ENCODE results near the gene VRK1. TPM values are rescaled to one million over a fixed set of nuclear protein-coding genes. Genes with fewer than 3 reads are reported as not detected.

The VRK1 gene
- total and polyA plus RNA-seq, 4 donors: 1.8 to 50.4 (median 3.3) TPM

GRCh38 chr14:96793547-96793946 is 3.6 kb upstream of the VRK1 start:
- Histone ChIP-seq H3K36me3 (ENCODE audit: control insufficient read depth in 4 of 4, insufficient read depth in 3 of 4, low read depth in 1 of 4, low read length in 3 of 4) (no peaks in the 10 kb centered on the region), H3K9me3 (ENCODE audit: control insufficient read depth in 4 of 4, low read length in 3 of 4) (no peaks in the 10 kb centered on the region), H3K27me3 (ENCODE audit: control insufficient read depth in 4 of 4, insufficient read depth in 4 of 4, low read length in 3 of 4) (no peaks in the 10 kb centered on the region), H3K9ac (ENCODE audit: low read depth in 1 of 2, low read length in 2 of 2) (no peak overlapping the region), H3K27ac (ENCODE audit: low read depth in 1 of 2, low read length in 2 of 2) (no peak overlapping the region), H3K4me3 (ENCODE audit: low read depth in 1 of 3, low read length in 3 of 3) (no peak overlapping the region), H3K4me1 (ENCODE audit: control insufficient read depth in 4 of 4, insufficient read depth in 4 of 4, low read length in 3 of 4) (peaks cover 4 to 10% (median 9%) of the 10 kb centered on the region in 4 donors)
- 62% methylated on average over 6 of the region's 6 CpGs for WGBS
- TF ChIP-seq, protein P1, sequence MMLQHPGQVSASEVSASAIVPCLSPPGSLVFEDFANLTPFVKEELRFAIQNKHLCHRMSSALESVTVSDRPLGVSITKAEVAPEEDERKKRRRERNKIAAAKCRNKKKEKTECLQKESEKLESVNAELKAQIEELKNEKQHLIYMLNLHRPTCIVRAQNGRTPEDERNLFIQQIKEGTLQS (IDR thresholded peaks at IDR 0.05): no peak
- no peak for TF ChIP-seq NR2F2 (IDR thresholded peaks at IDR 0.05)
- TF ChIP-seq, protein P2, sequence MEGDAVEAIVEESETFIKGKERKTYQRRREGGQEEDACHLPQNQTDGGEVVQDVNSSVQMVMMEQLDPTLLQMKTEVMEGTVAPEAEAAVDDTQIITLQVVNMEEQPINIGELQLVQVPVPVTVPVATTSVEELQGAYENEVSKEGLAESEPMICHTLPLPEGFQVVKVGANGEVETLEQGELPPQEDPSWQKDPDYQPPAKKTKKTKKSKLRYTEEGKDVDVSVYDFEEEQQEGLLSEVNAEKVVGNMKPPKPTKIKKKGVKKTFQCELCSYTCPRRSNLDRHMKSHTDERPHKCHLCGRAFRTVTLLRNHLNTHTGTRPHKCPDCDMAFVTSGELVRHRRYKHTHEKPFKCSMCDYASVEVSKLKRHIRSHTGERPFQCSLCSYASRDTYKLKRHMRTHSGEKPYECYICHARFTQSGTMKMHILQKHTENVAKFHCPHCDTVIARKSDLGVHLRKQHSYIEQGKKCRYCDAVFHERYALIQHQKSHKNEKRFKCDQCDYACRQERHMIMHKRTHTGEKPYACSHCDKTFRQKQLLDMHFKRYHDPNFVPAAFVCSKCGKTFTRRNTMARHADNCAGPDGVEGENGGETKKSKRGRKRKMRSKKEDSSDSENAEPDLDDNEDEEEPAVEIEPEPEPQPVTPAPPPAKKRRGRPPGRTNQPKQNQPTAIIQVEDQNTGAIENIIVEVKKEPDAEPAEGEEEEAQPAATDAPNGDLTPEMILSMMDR (IDR thresholded peaks at IDR 0.05; ENCODE audit: low read depth, low read length, missing input control): no peak
- TF ChIP-seq ZBTB33 (IDR thresholded peaks at IDR 0.05): no peak
- TF ChIP-seq, protein P3, sequence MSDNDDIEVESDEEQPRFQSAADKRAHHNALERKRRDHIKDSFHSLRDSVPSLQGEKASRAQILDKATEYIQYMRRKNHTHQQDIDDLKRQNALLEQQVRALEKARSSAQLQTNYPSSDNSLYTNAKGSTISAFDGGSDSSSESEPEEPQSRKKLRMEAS (IDR thresholded peaks at IDR 0.05): no peak
- TF ChIP-seq EGR1 (IDR thresholded peaks at IDR 0.05; ENCODE audit: low read depth in 2 of 2): no peak
- no peak for TF ChIP-seq YY1 (IDR thresholded peaks at IDR 0.05)
- no peak for TF ChIP-seq RXRA (IDR thresholded peaks at IDR 0.05)
- no peak for TF ChIP-seq HNF4G (IDR thresholded peaks at IDR 0.05)
- TF ChIP-seq TAF1 (conservative IDR thresholded peaks at IDR 0.05): no peak
- no peak for TF ChIP-seq REST (IDR thresholded peaks at IDR 0.05)
- no peak for TF ChIP-seq JUND (IDR thresholded peaks at IDR 0.05)
- TF ChIP-seq HNF4A (conservative IDR thresholded peaks at IDR 0.05): no peak
- TF ChIP-seq FOXA2 (IDR thresholded peaks at IDR 0.05): no peak
- TF ChIP-seq RAD21 (IDR thresholded peaks at IDR 0.05): no peak
- no peak for TF ChIP-seq FOXA1 (IDR thresholded peaks at IDR 0.05)
- no peak for DNase-seq (ENCODE audit: low spot score)

Measured in liver (tissue), 9 donors.